NCI-H2227 (cell line): ENCODE results near the gene CHST8.
"Not testable (repeated sequence)": the region's sequence is repeated elsewhere in the genome, so short reads cannot be mapped to it uniquely, and the experiment has no call there.

Experiments used
- DNase-seq: peaks from one replicate; lab custom pipeline; 2025; ENCODE audit not compliant: unreplicated experiment; lab: John Stamatoyannopoulos, UW

The CHST8 gene

GRCh38 chr19:33616857-33617256, 4.9 kb upstream of the CHST8 start:
- DNase-seq = no peak

GRCh38 chr19:33618363-33618762, 3.4 kb upstream of the CHST8 start:
- not testable (repeated sequence) for DNase-seq

GRCh38 chr19:33618884-33619283, 2.9 kb upstream of the CHST8 start:
- no peak for DNase-seq

GRCh38 chr19:33620611-33621010, 1.1 kb upstream of the CHST8 start:
- no peak for DNase-seq

- no peak for DNase-seq
Measured at GRCh38 chr19:33621065-33621785, 528 bp upstream of the CHST8 start.

GRCh38 chr19:33622505-33622808, 704 bp downstream of the CHST8 start:
- peak; percentile 75 for DNase-seq

GRCh38 chr19:33622809-33623511, 1.2 kb downstream of the CHST8 start:
- peak; percentile 73 for DNase-seq

- no peak for DNase-seq
Measured at GRCh38 chr19:33624586-33624985, 2.8 kb downstream of the CHST8 start.

- DNase-seq = no peak
Measured at GRCh38 chr19:33627526-33627925, 5.8 kb downstream of the CHST8 start.

- DNase-seq = no peak
Measured at GRCh38 chr19:33627962-33628839, 6.4 kb downstream of the CHST8 start.

GRCh38 chr19:33628921-33629825, 7.4 kb downstream of the CHST8 start:
- DNase-seq = no peak

GRCh38 chr19:33629826-33630375, 8.1 kb downstream of the CHST8 start:
- DNase-seq = no peak

- peak; percentile 53 for DNase-seq
Measured at GRCh38 chr19:33630880-33631608, 9.3 kb downstream of the CHST8 start.

- no peak for DNase-seq
Measured at GRCh38 chr19:33631609-33631973, 9.8 kb downstream of the CHST8 start.

- no peak for DNase-seq
Measured at GRCh38 chr19:33634361-33635091, 12.8 kb downstream of the CHST8 start.

- DNase-seq = peak; percentile 88
Measured at GRCh38 chr19:33638167-33639034, 16.6 kb downstream of the CHST8 start.

- peak; percentile 97 for DNase-seq
Measured at GRCh38 chr19:33639035-33639681, 17.4 kb downstream of the CHST8 start.

GRCh38 chr19:33640773-33641172, 19.0 kb downstream of the CHST8 start:
- DNase-seq = no peak
